Common myeloid progenitor, CD34-positive (primary cell): Measurements from ENCODE around the gene RBP4.
A peak's percentile ranks its signal among the peaks of the same experiment; 100 is the strongest.

ENCODE experiments used
- CTCF ChIA-PET: fragments of 350-600 bp; sonication (Branson Sonifier 250); formaldehyde crosslinking; loops from one replicate; lab custom pipeline; 2021; ENCODE audit warnings: antibody characterized with exemption; lab: Charles Lee
- POLR2A ChIA-PET: fragments of 350-600 bp; sonication (Branson Sonifier 250); formaldehyde crosslinking; loops from one replicate; lab custom pipeline; 2021; ENCODE audit warnings: antibody characterized with exemption; lab: Charles Lee
- DNase-seq, 3 donors: peaks; one replicate each; pipeline versions ENCODE4 v3.0.0 to v3.0.0-alpha.2; 2013
- H3K27ac ChIP-seq, 2 experiments: 1 replicate in 1 of 2; 2 replicates in 1 of 2; pipeline ENCODE4 v1.7.0; 2013; ENCODE audit warnings: inconsistent platforms in 2 of 2, low read length in 2 of 2, mild to moderate bottlenecking in 2 of 2, low read depth in 1 of 2, moderate library complexity in 1 of 2; ENCODE audit not compliant: severe bottlenecking in 2 of 2, insufficient read depth in 1 of 2, poor library complexity in 1 of 2
- H3K27me3 ChIP-seq, 5 experiments: replicated peaks in 2 of 5; 1 replicate in 3 of 5; 2 replicates in 2 of 5; pipeline versions ENCODE4 v1.6.1 to v1.7.0; 2013; ENCODE audit warnings: low read length in 4 of 5, mild to moderate bottlenecking in 2 of 5, moderate library complexity in 2 of 5, inconsistent platforms in 1 of 5; ENCODE audit not compliant: insufficient read depth in 5 of 5, control insufficient read depth in 4 of 5
- H3K36me3 ChIP-seq, 4 experiments: 1 replicate in 2 of 4; 2 replicates in 2 of 4; pipeline versions ENCODE4 v1.6.1 to v1.7.0; 2013; ENCODE audit warnings: low read length in 3 of 4, control low read depth in 1 of 4, mild to moderate bottlenecking in 1 of 4; ENCODE audit not compliant: control insufficient read depth in 4 of 4, insufficient read depth in 4 of 4
- H3K4me1 ChIP-seq, 4 experiments: 1 replicate in 3 of 4; 2 replicates in 1 of 4; pipeline versions ENCODE4 v1.6.1 to v1.7.1; 2013; ENCODE audit warnings: low read length in 3 of 4, mild to moderate bottlenecking in 3 of 4, control low read depth in 1 of 4, inconsistent platforms in 1 of 4, moderate library complexity in 1 of 4; ENCODE audit not compliant: control insufficient read depth in 4 of 4, insufficient read depth in 4 of 4; ENCODE audit errors: control extremely low read depth in 1 of 4
- H3K4me3 ChIP-seq, 7 experiments: 1 replicate in 4 of 7; 2 replicates in 3 of 7; pipeline versions ENCODE4 v1.5.1 to v1.7.0; 2013; ENCODE audit warnings: mild to moderate bottlenecking in 7 of 7, low read length in 6 of 7, moderate library complexity in 6 of 7, inconsistent platforms in 2 of 7, low read depth in 2 of 7, control low read depth in 1 of 7; ENCODE audit not compliant: insufficient read depth in 4 of 7, control insufficient read depth in 1 of 7; ENCODE audit errors: extremely low read depth in 1 of 7
- H3K9me3 ChIP-seq, 5 experiments: 1 replicate in 4 of 5; 2 replicates in 1 of 5; pipeline versions ENCODE4 v1.6.1 to v1.7.1; 2013; ENCODE audit warnings: low read length in 4 of 5, mild to moderate bottlenecking in 2 of 5, inconsistent platforms in 1 of 5, low read depth in 1 of 5, moderate library complexity in 1 of 5; ENCODE audit not compliant: control insufficient read depth in 4 of 5, insufficient read depth in 2 of 5; ENCODE audit errors: control extremely low read depth in 1 of 5
- WGBS: methylation state at CpG from one replicate; pipeline ENCODE4 v1.1.5; 2013; ENCODE audit not compliant: insufficient coverage; 5-methylcytosine and 5-hydroxymethylcytosine counted together

Gene RBP4

GRCh38 chr10:93620925-93621324 is 19.9 kb upstream of the RBP4 start:
- WGBS, result 80% methylated on average over 2 of the region's 7 CpGs
- Histone ChIP-seq H3K4me1 (peaks cover 0 to 14% (median 1%) of the 10 kb centered on the region in 4 experiments), H3K27me3 (peaks cover 0 to 2% (median 0%) of the 10 kb centered on the region in 5 experiments), H3K4me3 (no peak overlapping the region), H3K9me3 (no peaks in the 10 kb centered on the region), H3K36me3 (no peaks in the 10 kb centered on the region), H3K27ac (no peak overlapping the region)
- POLR2A ChIA-PET, result no interaction called here
- CTCF ChIA-PET, result no interaction called here
- no peak for DNase-seq

DNA sequence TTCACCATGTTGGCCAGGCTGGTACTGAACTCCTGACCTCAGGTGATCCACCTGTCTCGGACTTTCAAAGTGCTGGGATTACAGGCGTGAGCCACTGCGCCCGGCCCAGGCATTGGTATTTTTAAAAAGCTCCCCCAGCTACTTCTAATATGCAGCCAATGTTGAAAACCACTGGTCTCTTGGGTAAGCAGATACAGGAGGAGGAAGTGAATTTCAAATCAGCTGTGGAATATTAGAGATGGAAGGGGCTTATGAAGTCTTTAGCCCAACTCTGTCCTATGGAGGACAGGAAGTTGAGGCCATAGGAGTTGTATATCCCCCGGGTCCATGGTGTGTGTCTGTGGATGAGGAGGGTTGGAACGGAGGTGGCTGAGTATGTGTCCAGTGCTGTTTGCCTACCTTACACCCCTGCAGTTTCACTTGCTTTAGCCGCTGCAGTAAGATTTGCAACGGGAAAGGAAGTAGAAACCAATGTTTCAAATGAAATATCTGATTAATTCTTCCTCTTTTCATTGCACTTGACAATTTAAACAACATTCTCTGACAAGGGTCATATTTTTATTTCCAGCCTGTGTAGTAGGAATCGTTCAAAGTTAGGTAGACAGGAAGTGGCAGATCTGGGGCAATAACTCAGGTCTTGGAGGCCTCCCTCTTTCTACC is 14.7 kb upstream of the RBP4 start:
- Histone ChIP-seq H3K4me3 (peak overlapping the region in 3 of 7 experiments; percentile 32 to 54 (median 46)), H3K4me1 (peaks cover 0 to 19% (median 5%) of the 10 kb centered on the region in 4 experiments), H3K27ac (no peak overlapping the region), H3K27me3 (no peaks in the 10 kb centered on the region), H3K36me3 (no peaks in the 10 kb centered on the region), H3K9me3 (no peaks in the 10 kb centered on the region)
- 7% methylated on average over 3 of the region's 9 CpGs for WGBS
- ChIA-PET CTCF (interaction anchor here (1.7 to 2.4 kb wide), 2 partner anchors 15 to 61 kb away, joined by 3 to 9 read pairs; partner anchors contain the start of gene RBP4), POLR2A (no interaction called here)
- DNase-seq, result peak in 2 of 3 donors; percentile 36 to 38

GRCh38 chr10:93614101-93614825 is 13.2 kb upstream of the RBP4 start:
- WGBS, result 100% methylated on average over 3 of the region's 7 CpGs
- Histone ChIP-seq H3K9me3 (no peaks in the 10 kb centered on the region), H3K4me1 (peaks cover 0 to 19% (median 5%) of the 10 kb centered on the region in 4 experiments), H3K27me3 (no peaks in the 10 kb centered on the region), H3K36me3 (no peaks in the 10 kb centered on the region), H3K4me3 (no peak overlapping the region), H3K27ac (no peak overlapping the region)
- CTCF ChIA-PET, result interaction anchor here (1.7 to 2.4 kb wide), 2 partner anchors 14 to 60 kb away, joined by 3 to 9 read pairs; partner anchors contain the start of gene RBP4
- POLR2A ChIA-PET, result interaction anchor here (0.6 kb wide), 1 partner anchor 39 kb away, joined by 6 read pairs; no protein-coding TSS in a partner anchor
- no peak for DNase-seq

DNA sequence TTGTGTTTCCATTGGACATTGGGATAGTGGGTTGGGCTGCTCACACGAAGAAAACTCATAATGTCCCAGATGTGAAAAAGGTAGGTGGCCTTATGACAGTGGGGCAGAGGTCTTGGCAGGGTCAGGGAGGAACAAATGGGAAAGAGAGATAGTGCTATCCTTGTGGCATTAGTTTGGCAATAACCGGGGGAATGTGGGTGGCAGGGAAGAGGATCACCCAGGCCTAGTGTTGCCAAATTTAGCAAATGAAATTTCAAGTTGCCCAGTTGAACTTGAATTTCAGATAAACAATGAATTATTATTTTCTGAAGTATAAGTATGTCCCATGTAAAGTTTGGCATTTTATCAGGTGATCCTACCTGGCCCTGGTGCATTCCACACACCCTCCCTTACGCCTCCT is 12.1 kb upstream of the RBP4 start:
- POLR2A ChIA-PET, result no interaction called here
- 97% methylated on average over 3 of the region's 3 CpGs for WGBS
- CTCF ChIA-PET, result no interaction called here
- DNase-seq, result no peak
- no peaks in the 10 kb centered on the region for H3K9me3 ChIP-seq
- peaks cover 0 to 19% (median 5%) of the 10 kb centered on the region in 4 experiments for H3K4me1 ChIP-seq
- H3K4me3 ChIP-seq, result no peak overlapping the region
- H3K27ac ChIP-seq, result no peak overlapping the region
- H3K27me3 ChIP-seq, result no peaks in the 10 kb centered on the region
- H3K36me3 ChIP-seq, result no peaks in the 10 kb centered on the region

GRCh38 chr10:93612311-93612710 is 11.3 kb upstream of the RBP4 start, which contains the start of gene PDE6C:
Gene PDE6C (plus strand): TSS chr10:93612537. CDS start chr10:93612726, 189 bp downstream.
- no peaks in the 10 kb centered on the region for H3K27me3 ChIP-seq
- no peak within 1 kb of the TSS for H3K4me3 ChIP-seq
- no peaks in the 10 kb centered on the region for H3K36me3 ChIP-seq
- WGBS, result 99% methylated on average over 5 of the region's 6 CpGs
- H3K27ac ChIP-seq, result no peak within 1 kb of the TSS
- POLR2A ChIA-PET, result no interaction called here
- DNase-seq, result no peak
- H3K9me3 ChIP-seq, result no peaks in the 10 kb centered on the region
- H3K4me1 ChIP-seq, result peaks cover 0 to 19% (median 5%) of the 10 kb centered on the region in 4 experiments
- CTCF ChIA-PET, result interaction anchor here (1.0 kb wide), 1 partner anchor 72 kb away, joined by 3 read pairs; no protein-coding TSS in a partner anchor

GRCh38 chr10:93608421-93608820 is 7.4 kb upstream of the RBP4 start:
- Histone ChIP-seq H3K27me3 (peaks cover 0 to 2% (median 1%) of the 10 kb centered on the region in 5 experiments), H3K4me3 (no peak overlapping the region), H3K4me1 (peaks cover 0 to 6% (median 6%) of the 10 kb centered on the region in 4 experiments), H3K9me3 (no peaks in the 10 kb centered on the region), H3K27ac (no peak overlapping the region), H3K36me3 (no peaks in the 10 kb centered on the region)
- CTCF ChIA-PET, result no interaction called here
- POLR2A ChIA-PET, result no interaction called here
- DNase-seq, result no peak
- WGBS, result no CpG with 5 or more reads among the region's 3 CpGs

GRCh38 chr10:93604146-93604545 is 3.1 kb upstream of the RBP4 start:
- Histone ChIP-seq H3K4me3 (no peak overlapping the region), H3K27me3 (peaks cover 2 to 37% (median 22%) of the 10 kb centered on the region in 5 experiments), H3K4me1 (peaks cover 3 to 20% (median 17%) of the 10 kb centered on the region in 4 experiments), H3K27ac (no peak overlapping the region), H3K36me3 (no peaks in the 10 kb centered on the region), H3K9me3 (no peaks in the 10 kb centered on the region)
- POLR2A ChIA-PET, result no interaction called here
- CTCF ChIA-PET, result no interaction called here
- no CpG with 5 or more reads among the region's 2 CpGs for WGBS
- peak; percentile 42 to 81 (median 81) for DNase-seq
